ENCODE measurements around the gene COL13A1. TPM values are rescaled to one million over a fixed set of nuclear protein-coding genes. Genes with fewer than 3 reads are reported as not detected.
A peak's percentile ranks its signal among the peaks of the same experiment; 100 is the strongest.

Gene COL13A1
- total RNA-seq, 3 donors from 2014 or later (not counting 1 experiment from before 2014, with no cell fraction given): 5.2 to 22.0 (median 10.3) TPM

- Histone ChIP-seq H3K4me1 (ENCODE audit: control insufficient read depth, insufficient read depth, low read length) (peaks cover 38% of the 10 kb centered on the region), H3K27me3 (ENCODE audit: control insufficient read depth, insufficient read depth, low read length) (no peaks in the 10 kb centered on the region), H3K36me3 (ENCODE audit: control insufficient read depth, insufficient read depth, low read length) (no peaks in the 10 kb centered on the region), H3K9me3 (ENCODE audit: control insufficient read depth, insufficient read depth, low read length) (no peaks in the 10 kb centered on the region), H3K27ac (ENCODE audit: low read length) (no peak overlapping the region), H3K4me3 (ENCODE audit: low read length) (no peak overlapping the region)
- Mint-ChIP-seq H3K9me3 (no peaks in the 10 kb centered on the region), H3K27me3 (ENCODE audit: low read depth in 2 of 2) (no peaks in the 10 kb centered on the region), H3K36me3 (no peaks in the 10 kb centered on the region), H3K4me3 (no peak overlapping the region), H3K4me1 (peaks cover 48 to 78% of the 10 kb centered on the region in 2 donors), H3K27ac (peak overlapping the region in 1 of 2 donors; percentile 73)
- 88% methylated on average over 4 of the region's 5 CpGs for WGBS (ENCODE audit: insufficient coverage)
- intact Hi-C loops (cut with micrococcal nuclease): loop anchor here (5.0 kb wide), 1 partner anchor 36 kb away; the partner anchor contains the start of gene COL13A1
- TF ChIP-seq CTCF (IDR thresholded peaks at IDR 0.05): no peak
- DNase-seq (no peak), ATAC-seq (no peak)
Measured at GRCh38 chr10:69838418-69838817, 36.7 kb downstream of the COL13A1 start.

GRCh38 chr10:69838853-69839252 lies 37.1 kb downstream of the COL13A1 start:
- H3K36me3 ChIP-seq (ENCODE audit: control insufficient read depth, insufficient read depth, low read length): no peaks in the 10 kb centered on the region
- no peak overlapping the region for H3K4me3 ChIP-seq (ENCODE audit: low read length)
- Mint-ChIP-seq H3K4me3 (peak overlapping the region; percentile 54), H3K27me3 (ENCODE audit: low read depth in 2 of 2) (no peaks in the 10 kb centered on the region), H3K27ac (peak overlapping the region in 1 of 2 donors; percentile 73), H3K4me1 (peaks cover 48 to 78% of the 10 kb centered on the region in 2 donors), H3K9me3 (no peaks in the 10 kb centered on the region), H3K36me3 (no peaks in the 10 kb centered on the region)
- no peak for TF ChIP-seq CTCF (IDR thresholded peaks at IDR 0.05)
- no peaks in the 10 kb centered on the region for H3K9me3 ChIP-seq (ENCODE audit: control insufficient read depth, insufficient read depth, low read length)
- intact Hi-C loops (cut with micrococcal nuclease): loop anchor here (5.0 kb wide), 1 partner anchor 37 kb away; the partner anchor contains the start of gene COL13A1
- H3K4me1 ChIP-seq (ENCODE audit: control insufficient read depth, insufficient read depth, low read length): peaks cover 38% of the 10 kb centered on the region
- 87% methylated on average over 11 of the region's 11 CpGs for WGBS (ENCODE audit: insufficient coverage)
- H3K27me3 ChIP-seq (ENCODE audit: control insufficient read depth, insufficient read depth, low read length): no peaks in the 10 kb centered on the region
- ATAC-seq: no peak
- no peak for DNase-seq
- H3K27ac ChIP-seq (ENCODE audit: low read length): no peak overlapping the region

- no peaks in the 10 kb centered on the region for H3K36me3 ChIP-seq (ENCODE audit: control insufficient read depth, insufficient read depth, low read length)
- H3K9me3 Mint-ChIP-seq: no peaks in the 10 kb centered on the region
- no peaks in the 10 kb centered on the region for H3K36me3 Mint-ChIP-seq
- peak overlapping the region; percentile 54 for H3K4me3 Mint-ChIP-seq
- peaks cover 38% of the 10 kb centered on the region for H3K4me1 ChIP-seq (ENCODE audit: control insufficient read depth, insufficient read depth, low read length)
- peak in 2 of 3 donors; percentile 34 to 56 for ATAC-seq
- no peaks in the 10 kb centered on the region for H3K9me3 ChIP-seq (ENCODE audit: control insufficient read depth, insufficient read depth, low read length)
- no peak overlapping the region for H3K27ac ChIP-seq (ENCODE audit: low read length)
- H3K4me1 Mint-ChIP-seq: peaks cover 48 to 69% of the 10 kb centered on the region in 2 donors
- H3K27me3 ChIP-seq (ENCODE audit: control insufficient read depth, insufficient read depth, low read length): no peaks in the 10 kb centered on the region
- no peaks in the 10 kb centered on the region for H3K27me3 Mint-ChIP-seq (ENCODE audit: low read depth in 2 of 2)
- WGBS (ENCODE audit: insufficient coverage): 64% methylated on average over 17 of the region's 17 CpGs
- H3K27ac Mint-ChIP-seq: peak overlapping the region; percentile 47 to 73
- H3K4me3 ChIP-seq (ENCODE audit: low read length): no peak overlapping the region
- intact Hi-C loops (cut with micrococcal nuclease): loop anchor here (5.0 kb wide), 1 partner anchor 38 kb away; the partner anchor contains the start of gene COL13A1
- no peak for TF ChIP-seq CTCF (IDR thresholded peaks at IDR 0.05)
- DNase-seq: no peak
Measured at GRCh38 chr10:69839696-69840345, 38.1 kb downstream of the COL13A1 start.

Measured in natural killer cell (primary cell).